Measurements from ENCODE around the gene RALGAPA1. TPM values are rescaled to one million over a fixed set of nuclear protein-coding genes. Genes with fewer than 3 reads are reported as not detected.

RALGAPA1 gene
- total RNA-seq, 2 donors from 2014 or later, result 65.5 to 66.6 TPM

GRCh38 chr14:35758523-35759129, 50.5 kb downstream of the RALGAPA1 start:
- H3K4me3 ChIP-seq, result no peak overlapping the region
- no peaks in the 10 kb centered on the region for H3K27me3 ChIP-seq (replicated peaks; ENCODE audit: insufficient read depth)
- no peak overlapping the region for H3K27ac ChIP-seq
- 100% methylated on average over 3 of the region's 3 CpGs for WGBS
- H3K9me3 ChIP-seq, result no peaks in the 10 kb centered on the region
- H3K4me1 ChIP-seq (replicated peaks), result no peaks in the 10 kb centered on the region
- peaks cover 0 to 8% of the 10 kb centered on the region in 2 donors for H3K36me3 ChIP-seq
- no peak for DNase-seq (ENCODE audit: low spot score)
- intact Hi-C loops (cut with DNase I), result no loop called here
- TF ChIP-seq CTCF (IDR thresholded peaks at IDR 0.05) (no peak), POLR2AphosphoS5 (IDR thresholded peaks at IDR 0.05) (no peak), POLR2A (IDR thresholded peaks at IDR 0.05) (no peak)

GRCh38 chr14:35754671-35755070, 54.4 kb downstream of the RALGAPA1 start:
- H3K4me3 ChIP-seq, result no peak overlapping the region
- no peaks in the 10 kb centered on the region for H3K27me3 ChIP-seq (replicated peaks; ENCODE audit: insufficient read depth)
- H3K27ac ChIP-seq, result no peak overlapping the region
- H3K9me3 ChIP-seq, result no peaks in the 10 kb centered on the region
- H3K36me3 ChIP-seq, result peaks cover 0 to 8% of the 10 kb centered on the region in 2 donors
- no peak for DNase-seq (ENCODE audit: low spot score)
- TF ChIP-seq POLR2AphosphoS5 (IDR thresholded peaks at IDR 0.05) (no peak), POLR2A (IDR thresholded peaks at IDR 0.05) (no peak)
- H3K4me1 ChIP-seq (replicated peaks), result no peaks in the 10 kb centered on the region
- intact Hi-C loops (cut with DNase I), result no loop called here

GRCh38 chr14:35752380-35752779, 56.7 kb downstream of the RALGAPA1 start:
- Histone ChIP-seq H3K9me3 (no peaks in the 10 kb centered on the region), H3K27ac (no peak overlapping the region), H3K27me3 (replicated peaks; ENCODE audit: insufficient read depth) (no peaks in the 10 kb centered on the region), H3K4me3 (no peak overlapping the region), H3K4me1 (replicated peaks) (no peaks in the 10 kb centered on the region), H3K36me3 (peaks cover 0 to 8% of the 10 kb centered on the region in 2 donors)
- DNase-seq (ENCODE audit: low spot score), result no peak
- WGBS, result 95% methylated on average over 3 of the region's 3 CpGs
- TF ChIP-seq CTCF (IDR thresholded peaks at IDR 0.05), result no peak
- no peak for TF ChIP-seq POLR2AphosphoS5 (IDR thresholded peaks at IDR 0.05)
- no peak for TF ChIP-seq POLR2A (IDR thresholded peaks at IDR 0.05)
- intact Hi-C loops (cut with DNase I), result no loop called here

GRCh38 chr14:35750202-35750904, 58.7 kb downstream of the RALGAPA1 start:
- no peak for TF ChIP-seq CTCF (IDR thresholded peaks at IDR 0.05)
- no peak for TF ChIP-seq POLR2A (IDR thresholded peaks at IDR 0.05)
- TF ChIP-seq POLR2AphosphoS5 (IDR thresholded peaks at IDR 0.05), result no peak
- Histone ChIP-seq H3K4me1 (replicated peaks) (no peaks in the 10 kb centered on the region), H3K4me3 (no peak overlapping the region), H3K27me3 (replicated peaks; ENCODE audit: insufficient read depth) (no peaks in the 10 kb centered on the region), H3K27ac (no peak overlapping the region), H3K36me3 (no peaks in the 10 kb centered on the region), H3K9me3 (no peaks in the 10 kb centered on the region)
- 59% methylated on average over 6 of the region's 6 CpGs for WGBS
- no peak for DNase-seq (ENCODE audit: low spot score)
- intact Hi-C loops (cut with DNase I), result no loop called here

- Histone ChIP-seq H3K9me3 (no peaks in the 10 kb centered on the region), H3K27me3 (replicated peaks; ENCODE audit: insufficient read depth) (no peaks in the 10 kb centered on the region), H3K36me3 (no peaks in the 10 kb centered on the region), H3K27ac (no peak overlapping the region), H3K4me1 (replicated peaks) (no peaks in the 10 kb centered on the region), H3K4me3 (no peak overlapping the region)
- peak; percentile 6 for DNase-seq (ENCODE audit: low spot score)
- intact Hi-C loops (cut with DNase I), result no loop called here
- TF ChIP-seq CTCF (IDR thresholded peaks at IDR 0.05) (no peak), POLR2A (IDR thresholded peaks at IDR 0.05) (no peak), POLR2AphosphoS5 (IDR thresholded peaks at IDR 0.05) (no peak)
Measured at GRCh38 chr14:35747379-35747778, 61.7 kb downstream of the RALGAPA1 start.

All from prostate gland (tissue), 2 donors.